Trophoblast cell (in vitro differentiated cells and primary cell): ENCODE data around the gene MRPL49.

Source experiments
- DNase-seq, 2 donors: peaks; one replicate each; pipeline ENCODE4 v3.0.0-alpha.2; 2016
- H2AFZ ChIP-seq: 2 replicates; pipeline ENCODE4 v1.6.1; 2013; ENCODE audit warnings: low read length, moderate library complexity, mild to moderate bottlenecking; ENCODE audit not compliant: insufficient read depth, poor library complexity
- H2AK5ac ChIP-seq: 2 replicates; pipeline ENCODE4 v1.6.1; 2013; ENCODE audit warnings: mild to moderate bottlenecking, low read length
- H2BK120ac ChIP-seq: 2 replicates; pipeline ENCODE4 v1.6.1; 2013; ENCODE audit warnings: low read length, mild to moderate bottlenecking, moderate library complexity; ENCODE audit not compliant: insufficient read depth, poor library complexity
- H2BK12ac ChIP-seq: 2 replicates; pipeline ENCODE4 v1.6.1; 2013; ENCODE audit warnings: mild to moderate bottlenecking, low read length, moderate library complexity
- H2BK5ac ChIP-seq: 2 replicates; pipeline ENCODE4 v1.6.1; 2013; ENCODE audit warnings: low read length, low read depth, moderate library complexity, mild to moderate bottlenecking; ENCODE audit not compliant: poor library complexity
- H3K14ac ChIP-seq: 2 replicates; pipeline ENCODE4 v1.6.1; 2013; ENCODE audit warnings: mild to moderate bottlenecking, low read length
- H3K18ac ChIP-seq: 2 replicates; pipeline ENCODE4 v1.6.1; 2013; ENCODE audit warnings: mild to moderate bottlenecking, low read length
- H3K23ac ChIP-seq: 2 replicates; pipeline ENCODE4 v1.6.1; 2013; ENCODE audit warnings: low read length
- H3K27ac ChIP-seq: 2 replicates; pipeline ENCODE4 v1.5.1; 2013; ENCODE audit warnings: low read depth, mild to moderate bottlenecking, inconsistent platforms, low read length, moderate library complexity
- H3K27me3 ChIP-seq: 2 replicates; pipeline ENCODE4 v1.6.1; 2013; ENCODE audit warnings: inconsistent platforms, mild to moderate bottlenecking, low read length, moderate library complexity; ENCODE audit not compliant: insufficient read depth
- H3K36me3 ChIP-seq, 2 experiments: 1 replicate in 1 of 2; 2 replicates in 1 of 2; pipeline ENCODE4 v1.6.1; 2013; ENCODE audit warnings: low read length in 2 of 2, mild to moderate bottlenecking in 2 of 2, moderate library complexity in 1 of 2; ENCODE audit not compliant: insufficient read depth in 2 of 2, control insufficient read depth in 1 of 2
- H3K4ac ChIP-seq: 2 replicates; pipeline ENCODE4 v1.6.1; 2013; ENCODE audit warnings: low read depth, mild to moderate bottlenecking, low read length, moderate library complexity
- H3K4me1 ChIP-seq, 2 experiments: 1 replicate in 1 of 2; 2 replicates in 1 of 2; pipeline ENCODE4 v1.6.1; 2013; ENCODE audit warnings: low read length in 2 of 2, mild to moderate bottlenecking in 2 of 2, moderate library complexity in 1 of 2; ENCODE audit not compliant: insufficient read depth in 2 of 2, control insufficient read depth in 1 of 2
- H3K4me2 ChIP-seq: 2 replicates; pipeline ENCODE4 v1.6.1; 2013; ENCODE audit warnings: inconsistent platforms, mild to moderate bottlenecking, low read length, moderate library complexity
- H3K4me3 ChIP-seq: 2 replicates; pipeline ENCODE4 v1.5.1; 2013; ENCODE audit warnings: mild to moderate bottlenecking, low read depth, low read length, inconsistent platforms
- H3K79me1 ChIP-seq: one replicate; pipeline ENCODE4 v1.6.1; 2013; ENCODE audit warnings: low read length
- H3K79me2 ChIP-seq: 2 replicates; pipeline ENCODE4 v1.6.1; 2013; ENCODE audit warnings: low read length, mild to moderate bottlenecking; ENCODE audit not compliant: control insufficient read depth, insufficient read depth, poor library complexity
- H3K9ac ChIP-seq: 2 replicates; pipeline ENCODE4 v1.6.1; 2013; ENCODE audit warnings: mild to moderate bottlenecking, low read length
- H3K9me3 ChIP-seq: 2 replicates; pipeline ENCODE4 v1.6.1; 2013; ENCODE audit warnings: low read depth, mild to moderate bottlenecking, control low read depth, inconsistent platforms, low read length; ENCODE audit not compliant: insufficient read depth
- H4K12ac ChIP-seq: 2 replicates; pipeline ENCODE4 v1.6.1; 2013; ENCODE audit warnings: low read depth, mild to moderate bottlenecking, low read length, moderate library complexity
- H4K8ac ChIP-seq: 2 replicates; pipeline ENCODE4 v1.6.1; 2013; ENCODE audit warnings: low read depth, mild to moderate bottlenecking, low read length, moderate library complexity
- H4K91ac ChIP-seq: one replicate; pipeline ENCODE4 v1.6.1; 2013; ENCODE audit warnings: low read depth, mild to moderate bottlenecking, low read length, moderate library complexity
- WGBS: extraction: QIAGEN DNeasy Blood & Tissue Kit; methylation state at CpG from one replicate; pipeline ENCODE4 v1.1.7; 2013; ENCODE audit warnings: missing lambda C conversion rate; ENCODE audit not compliant: insufficient read length, insufficient coverage; ENCODE audit errors: extremely low coverage; 5-methylcytosine and 5-hydroxymethylcytosine counted together

MRPL49 gene

DNA sequence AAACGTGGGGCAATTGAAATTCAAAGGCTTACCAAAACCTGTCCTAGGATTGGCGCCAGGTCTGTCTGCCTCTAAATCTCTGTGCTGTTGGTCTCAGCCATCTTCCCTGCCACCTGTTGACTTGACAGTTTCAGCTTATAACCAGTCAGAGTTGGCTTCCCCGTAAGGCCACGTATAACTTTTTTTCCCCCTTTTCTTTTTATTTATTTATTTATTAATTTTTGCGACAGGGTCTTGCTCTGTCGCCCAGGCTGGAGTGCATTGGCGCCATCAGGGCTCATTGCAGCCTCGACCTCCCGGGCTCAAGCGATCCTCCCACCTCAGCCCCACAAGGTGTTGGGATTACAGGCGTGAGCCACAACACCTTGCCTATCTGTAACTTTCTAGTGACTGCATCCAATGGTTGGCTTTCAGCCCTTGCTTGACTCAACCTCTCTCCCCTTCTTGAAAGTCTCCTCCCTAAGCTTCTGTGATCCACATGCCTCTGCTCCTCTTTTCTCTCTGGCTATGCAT is 13.6 kb downstream of the MRPL49 start:
- no CpG with 5 or more reads among the region's 11 CpGs for WGBS
- H3K4me3 ChIP-seq = no peak overlapping the region
- H3K4ac ChIP-seq = no peak overlapping the region
- peak overlapping the region; percentile 85 for H3K4me2 ChIP-seq
- H4K12ac ChIP-seq = no peak overlapping the region
- no peak overlapping the region for H3K9ac ChIP-seq
- H4K8ac ChIP-seq = peak overlapping the region; percentile 12
- peaks cover 1% of the 10 kb centered on the region for H3K9me3 ChIP-seq
- no peak overlapping the region for H2BK5ac ChIP-seq
- H2BK12ac ChIP-seq = no peak overlapping the region
- DNase-seq = no peak
- H3K18ac ChIP-seq = no peak overlapping the region
- no peak overlapping the region for H2AK5ac ChIP-seq
- H2BK120ac ChIP-seq = no peak overlapping the region
- H3K4me1 ChIP-seq = peaks cover 7 to 12% of the 10 kb centered on the region in 2 experiments
- peaks cover 22 to 24% of the 10 kb centered on the region in 2 experiments for H3K36me3 ChIP-seq
- H3K14ac ChIP-seq = no peak overlapping the region
- no peaks in the 10 kb centered on the region for H3K27me3 ChIP-seq
- H4K91ac ChIP-seq = peak overlapping the region; percentile 40
- peaks cover 11% of the 10 kb centered on the region for H3K79me1 ChIP-seq
- peaks cover 9% of the 10 kb centered on the region for H3K79me2 ChIP-seq
- H3K23ac ChIP-seq = no peak overlapping the region
- no peak overlapping the region for H2AFZ ChIP-seq
- H3K27ac ChIP-seq = no peak overlapping the region

DNA sequence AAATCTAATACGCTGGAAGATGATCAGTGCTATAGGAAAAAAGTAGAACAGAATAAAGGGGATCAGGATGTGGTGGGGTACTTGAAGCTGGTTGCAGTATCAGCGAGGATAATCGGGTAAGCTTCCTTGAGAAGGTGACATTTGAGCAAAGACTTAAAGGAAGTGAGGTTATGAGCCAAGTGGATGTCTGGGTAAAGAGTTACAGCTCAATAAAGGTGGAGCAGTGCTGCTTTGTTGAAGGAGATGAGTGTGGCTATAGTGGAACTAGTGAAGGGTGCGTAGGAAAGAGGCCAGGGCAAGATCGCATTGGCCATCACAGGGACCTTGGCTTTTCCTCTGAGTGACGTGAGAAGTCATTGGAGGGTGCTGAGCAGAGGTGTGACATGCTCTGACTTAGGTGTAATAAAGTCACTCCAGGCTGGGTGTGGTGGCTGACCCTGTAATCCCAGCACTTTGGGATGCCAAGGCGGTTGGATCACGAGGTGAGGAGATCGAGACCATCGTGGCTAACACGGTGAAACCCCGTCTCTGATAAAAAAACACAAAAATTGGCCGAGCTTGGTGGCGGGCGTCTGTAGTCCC is 14.5 kb downstream of the MRPL49 start:
- Histone ChIP-seq H3K79me2 (peaks cover 9% of the 10 kb centered on the region), H3K4me2 (no peak overlapping the region), H3K79me1 (peaks cover 11% of the 10 kb centered on the region), H3K18ac (no peak overlapping the region), H3K36me3 (peaks cover 13 to 15% of the 10 kb centered on the region in 2 experiments), H3K27ac (no peak overlapping the region), H3K9me3 (peaks cover 1% of the 10 kb centered on the region), H3K9ac (no peak overlapping the region), H2BK12ac (no peak overlapping the region), H4K91ac (no peak overlapping the region), H4K12ac (no peak overlapping the region), H3K4ac (no peak overlapping the region), H2AK5ac (no peak overlapping the region), H2BK120ac (no peak overlapping the region), H2BK5ac (no peak overlapping the region), H3K14ac (no peak overlapping the region), H3K23ac (peak overlapping the region; percentile 30), H3K27me3 (no peaks in the 10 kb centered on the region), H3K4me1 (peaks cover 7 to 12% of the 10 kb centered on the region in 2 experiments), H4K8ac (no peak overlapping the region), H2AFZ (no peak overlapping the region), H3K4me3 (no peak overlapping the region)
- DNase-seq = no peak
- WGBS = no CpG with 5 or more reads among the region's 15 CpGs

DNA sequence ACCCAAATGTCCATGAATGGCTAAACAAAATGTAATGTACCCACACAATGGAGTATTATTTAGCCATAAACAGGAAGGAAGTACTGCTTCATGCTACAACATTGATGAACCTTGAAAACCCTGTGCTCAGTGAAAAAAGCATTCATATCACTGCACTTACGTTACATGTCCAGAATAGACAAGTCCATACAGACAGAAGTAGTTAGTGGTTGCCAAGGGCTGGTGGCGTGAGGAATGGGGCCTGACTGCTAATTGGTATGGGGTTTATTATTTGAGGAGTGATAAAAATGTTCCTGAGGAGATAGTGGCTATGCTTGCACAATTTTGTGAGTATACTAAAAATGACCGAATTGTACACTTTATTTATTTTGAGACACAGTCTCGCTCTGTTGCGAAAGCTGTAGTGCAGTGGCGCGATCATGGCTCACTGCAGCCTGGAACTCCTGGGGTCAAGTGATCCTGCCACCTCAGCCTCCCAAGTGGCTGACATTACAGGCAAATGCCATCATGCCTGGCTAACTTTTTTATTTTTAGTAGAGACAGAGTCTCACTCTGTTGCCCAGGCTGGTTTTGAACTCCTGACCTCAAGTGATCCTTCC is 19.9 kb downstream of the MRPL49 start:
- no peak overlapping the region for H4K91ac ChIP-seq
- H2BK120ac ChIP-seq = no peak overlapping the region
- no peak overlapping the region for H3K14ac ChIP-seq
- no peak overlapping the region for H4K12ac ChIP-seq
- WGBS = no CpG with 5 or more reads among the region's 7 CpGs
- H3K4me2 ChIP-seq = no peak overlapping the region
- no peak overlapping the region for H3K23ac ChIP-seq
- H3K4me3 ChIP-seq = no peak overlapping the region
- no peaks in the 10 kb centered on the region for H3K27me3 ChIP-seq
- no peaks in the 10 kb centered on the region for H3K79me2 ChIP-seq
- H2BK5ac ChIP-seq = no peak overlapping the region
- H3K9me3 ChIP-seq = peaks cover 2% of the 10 kb centered on the region
- H3K4ac ChIP-seq = no peak overlapping the region
- H3K36me3 ChIP-seq = no peaks in the 10 kb centered on the region
- H3K9ac ChIP-seq = no peak overlapping the region
- no peak overlapping the region for H3K27ac ChIP-seq
- no peaks in the 10 kb centered on the region for H3K79me1 ChIP-seq
- no peak overlapping the region for H2AFZ ChIP-seq
- DNase-seq = no peak
- H3K4me1 ChIP-seq = no peaks in the 10 kb centered on the region
- H4K8ac ChIP-seq = no peak overlapping the region
- H2BK12ac ChIP-seq = no peak overlapping the region
- no peak overlapping the region for H2AK5ac ChIP-seq
- no peak overlapping the region for H3K18ac ChIP-seq

DNA sequence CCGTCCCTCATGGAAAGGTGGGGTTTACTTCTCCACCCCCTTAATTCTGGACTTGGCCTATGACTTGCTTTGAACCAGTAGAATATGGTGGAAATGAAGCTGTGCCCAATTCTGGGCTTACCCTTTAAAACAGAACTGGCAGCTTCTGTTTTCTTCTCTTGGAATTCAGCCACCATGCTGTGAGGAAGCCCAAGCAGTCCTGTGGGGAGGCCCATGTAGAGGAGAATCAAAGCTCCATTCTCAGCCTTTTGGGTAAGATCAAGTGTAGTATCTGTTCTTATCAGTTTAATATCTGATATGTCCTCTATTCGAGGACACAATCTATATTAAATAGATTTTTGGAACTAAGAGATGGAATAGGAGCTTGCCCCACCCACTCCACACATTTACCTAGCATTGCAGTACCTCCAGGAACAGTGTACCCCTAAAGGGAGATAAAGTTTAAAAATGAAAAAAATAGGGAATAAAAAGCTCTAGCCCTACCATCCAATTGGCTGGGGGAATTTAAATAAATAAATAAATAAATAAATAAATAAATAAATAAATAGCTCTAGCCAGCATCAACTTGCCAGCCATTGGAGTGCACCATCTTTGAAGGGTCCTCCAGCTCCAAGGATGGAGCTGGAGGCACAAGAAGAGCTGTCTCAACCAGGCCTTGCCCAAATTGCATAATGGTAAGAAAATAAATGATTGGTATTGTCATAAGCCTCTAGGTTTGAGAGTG is 25.4 kb downstream of the MRPL49 start:
- DNase-seq = no peak
- no peaks in the 10 kb centered on the region for H3K36me3 ChIP-seq
- no peak overlapping the region for H3K9ac ChIP-seq
- H3K4me3 ChIP-seq = no peak overlapping the region
- peaks cover 2% of the 10 kb centered on the region for H3K9me3 ChIP-seq
- H4K91ac ChIP-seq = no peak overlapping the region
- no peaks in the 10 kb centered on the region for H3K4me1 ChIP-seq
- no peak overlapping the region for H3K23ac ChIP-seq
- no peak overlapping the region for H2BK120ac ChIP-seq
- no peak overlapping the region for H4K8ac ChIP-seq
- H3K79me2 ChIP-seq = no peaks in the 10 kb centered on the region
- H2BK5ac ChIP-seq = no peak overlapping the region
- H3K79me1 ChIP-seq = no peaks in the 10 kb centered on the region
- H2AK5ac ChIP-seq = no peak overlapping the region
- no peak overlapping the region for H3K27ac ChIP-seq
- H2AFZ ChIP-seq = no peak overlapping the region
- H3K14ac ChIP-seq = no peak overlapping the region
- H4K12ac ChIP-seq = no peak overlapping the region
- no peak overlapping the region for H3K4ac ChIP-seq
- no peaks in the 10 kb centered on the region for H3K27me3 ChIP-seq
- H3K18ac ChIP-seq = no peak overlapping the region
- H2BK12ac ChIP-seq = no peak overlapping the region
- WGBS = no CpG with 5 or more reads among the region's 2 CpGs
- no peak overlapping the region for H3K4me2 ChIP-seq
